HG02840 (cell line): ENCODE results near the gene SHQ1.
A peak's percentile ranks its signal among the peaks of the same experiment; 100 is the strongest.

Source experiments
- ATAC-seq: cut with Tn5 transposase; IDR thresholded peaks from one replicate; pipeline ENCODE4 v1.9.1; 2021; ENCODE audit warnings: mild to moderate bottlenecking, moderate library complexity, moderate number of reproducible peaks; ENCODE audit not compliant: unreplicated experiment, low FRiP score

Gene SHQ1

GRCh38 chr3:72847751-72848702 is at the start of gene SHQ1:
Gene SHQ1, minus strand, starts transcription at chr3:72848445. Its CDS starts 105 bp downstream, at chr3:72848340.
- peak; percentile 95 for ATAC-seq

GRCh38 chr3:72897758-72898007 is 49.4 kb upstream of the SHQ1 start:
- no peak for ATAC-seq

GRCh38 chr3:72896996-72897757 is 48.9 kb upstream of the SHQ1 start:
- ATAC-seq: no peak

GRCh38 chr3:72894976-72895552 is 46.8 kb upstream of the SHQ1 start:
- no peak for ATAC-seq

GRCh38 chr3:72892870-72893269 is 44.6 kb upstream of the SHQ1 start:
- ATAC-seq: no peak

GRCh38 chr3:72892081-72892775 is 44.0 kb upstream of the SHQ1 start:
- ATAC-seq: no peak

- no peak for ATAC-seq
Observed at GRCh38 chr3:72891053-72891855, 43.0 kb upstream of the SHQ1 start.

- ATAC-seq: no peak
Observed at GRCh38 chr3:72890166-72890925, 42.1 kb upstream of the SHQ1 start.

- no peak for ATAC-seq
Observed at GRCh38 chr3:72889310-72890165, 41.3 kb upstream of the SHQ1 start.

GRCh38 chr3:72888546-72889309 is 40.5 kb upstream of the SHQ1 start:
- ATAC-seq: no peak

GRCh38 chr3:72887705-72888545 is 39.7 kb upstream of the SHQ1 start, which contains the start of gene GXYLT2:
Gene GXYLT2, plus strand, starts transcription at chr3:72888046. Its CDS starts 188 bp downstream, at chr3:72888234.
- ATAC-seq: no peak

- no peak for ATAC-seq
Observed at GRCh38 chr3:72887343-72887704, 39.1 kb upstream of the SHQ1 start.

- ATAC-seq: no peak
Observed at GRCh38 chr3:72872183-72872582, 23.9 kb upstream of the SHQ1 start.

GRCh38 chr3:72862314-72863090 is 14.3 kb upstream of the SHQ1 start:
- no peak for ATAC-seq

- ATAC-seq: no peak
Observed at GRCh38 chr3:72860846-72861245, 12.6 kb upstream of the SHQ1 start.

- no peak for ATAC-seq
Observed at GRCh38 chr3:72860053-72860452, 11.8 kb upstream of the SHQ1 start.
